Esophagus muscularis mucosa (tissue), 4 donors: ENCODE data around the gene LZTS2. TPM values are rescaled to one million over a fixed set of nuclear protein-coding genes. Genes with fewer than 3 reads are reported as not detected.

Experiments used
- DNase-seq: peaks from one replicate; pipeline ENCODE4 v3.0.0-alpha.2; 2017; ENCODE audit errors: extremely low spot score
- H3K27ac ChIP-seq, 4 donors: fragments of 200-600 bp; sonication (generic); replicated peaks in 1 of 4; 1 replicate in 3 of 4; 2 replicates in 1 of 4; pipeline ENCODE4 v1.5.1; 2016 to 2019; ENCODE audit warnings: mild to moderate bottlenecking in 1 of 4
- H3K27me3 ChIP-seq, 4 donors: fragments of 200-600 bp; sonication (generic); one replicate each; pipeline versions ENCODE4 v1.5.1 to v1.6.0; 2016 to 2019
- H3K36me3 ChIP-seq, 4 donors: fragments of 200-600 bp; sonication (generic); one replicate each; pipeline ENCODE4 v1.5.1; 2016 to 2019
- H3K4me1 ChIP-seq, 4 donors: fragments of 200-600 bp; sonication (generic); one replicate each; pipeline ENCODE4 v1.5.1; 2016 to 2019
- H3K4me3 ChIP-seq, 4 donors: fragments of 200-600 bp; sonication (generic); 1 replicate in 2 of 4; 2 replicates in 2 of 4; pipeline ENCODE4 v1.5.1; 2016 to 2019; ENCODE audit warnings: mild to moderate bottlenecking in 4 of 4, moderate library complexity in 1 of 4
- H3K9me3 ChIP-seq, 4 donors: fragments of 200-600 bp; sonication (generic); 1 replicate in 3 of 4; 2 replicates in 1 of 4; pipeline ENCODE4 v1.5.1; 2016 to 2019
- CTCF ChIP-seq, 3 experiments: fragments of 200-600 bp in 2 of 3; fragments of 450-650 bp in 1 of 3; sonication (generic) in 2 of 3; IDR thresholded peaks; one replicate each; pipeline ENCODE4 v1.5.1; 2017 to 2019; ENCODE audit warnings: antibody characterized with exemption in 3 of 3, mild to moderate bottlenecking in 2 of 3, moderate library complexity in 1 of 3
- EP300 ChIP-seq: sonication (generic); formaldehyde crosslinking; IDR thresholded peaks from one replicate; pipeline ENCODE4 v1.6.1; 2017; ENCODE audit warnings: antibody characterized with exemption
- POLR2A ChIP-seq: fragments of 450-650 bp; IDR thresholded peaks from one replicate; pipeline ENCODE4 v1.6.1; 2017; ENCODE audit warnings: antibody characterized with exemption, moderate library complexity, mild to moderate bottlenecking, low read depth
- POLR2AphosphoS5 ChIP-seq, 2 donors: sonication (generic); formaldehyde crosslinking; IDR thresholded peaks; one replicate each; pipeline ENCODE4 v1.6.1; 2017; ENCODE audit warnings: antibody characterized with exemption in 2 of 2
- WGBS: methylation state at CpG from one replicate; pipeline ENCODE4 v1.1.5; 2018; 5-methylcytosine and 5-hydroxymethylcytosine counted together
- intact Hi-C: fragments of 100-400 bp; cut with DNase I; formaldehyde crosslinking; loops from one replicate; pipeline ENCODE4 v1.15.1; 2023
- total RNA-seq, 4 donors: library from RNA; depleted of rRNA; stranded (reverse); fragments of >200 nt; gene quantifications; one replicate each; pipeline versions ENCODE4 v1.1.0 to v1.2.1, GENCODE V29; 2016

Gene LZTS2
- total RNA-seq, 4 donors from 2014 or later: 90.5 to 209 (median 162) TPM

GRCh38 chr10:100978121-100978900, 21.3 kb upstream of the LZTS2 start:
- Histone ChIP-seq H3K4me1 (no peaks in the 10 kb centered on the region), H3K27ac (no peak overlapping the region), H3K9me3 (no peaks in the 10 kb centered on the region), H3K36me3 (peaks cover 9 to 66% (median 56%) of the 10 kb centered on the region in 4 donors), H3K4me3 (no peak overlapping the region), H3K27me3 (no peaks in the 10 kb centered on the region)
- TF ChIP-seq POLR2A: no peak
- intact Hi-C loops: no loop called here
- WGBS: 95% methylated on average over 8 of the region's 13 CpGs
- no peak for DNase-seq

GRCh38 chr10:100978901-100979195, 20.8 kb upstream of the LZTS2 start:
- intact Hi-C loops: no loop called here
- no peak for DNase-seq
- H3K36me3 ChIP-seq: peaks cover 9 to 71% (median 61%) of the 10 kb centered on the region in 4 donors
- H3K4me1 ChIP-seq: no peaks in the 10 kb centered on the region
- no peaks in the 10 kb centered on the region for H3K9me3 ChIP-seq
- TF ChIP-seq POLR2AphosphoS5 (IDR thresholded peaks at IDR 0.05): no peak
- TF ChIP-seq EP300: no peak
- no peak for TF ChIP-seq POLR2A
- TF ChIP-seq CTCF (IDR thresholded peaks at IDR 0.05): no peak
- H3K4me3 ChIP-seq: no peak overlapping the region
- no peak overlapping the region for H3K27ac ChIP-seq
- 91% methylated on average over 9 of the region's 10 CpGs for WGBS
- no peaks in the 10 kb centered on the region for H3K27me3 ChIP-seq

GRCh38 chr10:100979791-100980272, 19.8 kb upstream of the LZTS2 start:
- TF ChIP-seq CTCF (IDR thresholded peaks at IDR 0.05) (no peak), POLR2A (no peak), POLR2AphosphoS5 (IDR thresholded peaks at IDR 0.05) (no peak), EP300 (no peak)
- Histone ChIP-seq H3K4me3 (no peak overlapping the region), H3K27ac (no peak overlapping the region), H3K36me3 (peaks cover 9 to 76% (median 67%) of the 10 kb centered on the region in 4 donors), H3K27me3 (no peaks in the 10 kb centered on the region), H3K9me3 (no peaks in the 10 kb centered on the region), H3K4me1 (no peaks in the 10 kb centered on the region)
- intact Hi-C loops: no loop called here
- DNase-seq: no peak
- WGBS: 84% methylated on average over 12 of the region's 16 CpGs

- Histone ChIP-seq H3K4me3 (no peak overlapping the region), H3K36me3 (peaks cover 9 to 81% (median 72%) of the 10 kb centered on the region in 4 donors), H3K27me3 (no peaks in the 10 kb centered on the region), H3K4me1 (peaks cover 0 to 3% (median under 1%) of the 10 kb centered on the region in 4 donors), H3K27ac (no peak overlapping the region), H3K9me3 (no peaks in the 10 kb centered on the region)
- no peak for DNase-seq
- intact Hi-C loops: no loop called here
- no peak for TF ChIP-seq EP300
- no peak for TF ChIP-seq POLR2A
- no peak for TF ChIP-seq CTCF (IDR thresholded peaks at IDR 0.05)
- TF ChIP-seq POLR2AphosphoS5 (IDR thresholded peaks at IDR 0.05): no peak
- WGBS: 83% methylated on average over 2 of the region's 2 CpGs
Observed at GRCh38 chr10:100980311-100980710, 19.3 kb upstream of the LZTS2 start.

- DNase-seq: no peak
- no peaks in the 10 kb centered on the region for H3K27me3 ChIP-seq
- WGBS: 89% methylated on average over 7 of the region's 7 CpGs
- intact Hi-C loops: no loop called here
- H3K36me3 ChIP-seq: peaks cover 9 to 85% (median 76%) of the 10 kb centered on the region in 4 donors
- peaks cover 1 to 7% (median 4%) of the 10 kb centered on the region in 4 donors for H3K4me1 ChIP-seq
- no peak overlapping the region for H3K4me3 ChIP-seq
- H3K9me3 ChIP-seq: no peaks in the 10 kb centered on the region
- TF ChIP-seq POLR2AphosphoS5 (IDR thresholded peaks at IDR 0.05) (no peak), EP300 (no peak), CTCF (IDR thresholded peaks at IDR 0.05) (no peak)
- H3K27ac ChIP-seq: no peak overlapping the region
Observed at GRCh38 chr10:100980711-100981110, 18.9 kb upstream of the LZTS2 start.
